Hepatocyte (in vitro differentiated cells): ENCODE results near the gene PMIS2.

ENCODE experiments used
- CTCF ChIP-seq: fragments of 200-600 bp; sonication (generic); IDR thresholded peaks from 2 replicates; pipeline ENCODE4 v1.5.1; 2016; ENCODE audit warnings: antibody characterized with exemption, mild to moderate bottlenecking; ENCODE audit not compliant: poor library complexity
- EZH2 ChIP-seq: fragments of 200-600 bp; sonication (generic); IDR thresholded peaks from 2 replicates; pipeline ENCODE4 v1.6.1; 2016; ENCODE audit warnings: antibody characterized with exemption, mild to moderate bottlenecking, borderline replicate concordance
- EZH2phosphoT487 ChIP-seq: fragments of 200-600 bp; sonication (generic); IDR thresholded peaks from one replicate; pipeline ENCODE4 v1.6.1; 2018; ENCODE audit warnings: antibody characterized with exemption, mild to moderate bottlenecking, low read depth, moderate library complexity; ENCODE audit not compliant: unreplicated experiment, severe bottlenecking

- TF ChIP-seq CTCF (no peak), EZH2phosphoT487 (no peak), EZH2 (no peak)
These were observed 45.5 kb upstream of the PMIS2 start for GRCh38 chr19:35540356-35540927.
